Naive thymus-derived CD4-positive, alpha-beta T cell (primary cell): Measurements from ENCODE around the gene AFMID. TPM values are rescaled to one million over a fixed set of nuclear protein-coding genes. Genes with fewer than 3 reads are reported as not detected.

Experiments
- ATAC-seq: fragments of 150-1000 bp; cut with Tn5 transposase; 2 replicates; pipeline ENCODE4 v1.10.0; 2021; ENCODE audit warnings: mild to moderate bottlenecking, moderate library complexity
- CTCF ChIA-PET: fragments of 350-600 bp; sonication (Branson Sonifier 250); formaldehyde crosslinking; loops from one replicate; lab custom pipeline; 2021; ENCODE audit warnings: antibody characterized with exemption; lab: Charles Lee
- POLR2A ChIA-PET: fragments of 350-600 bp; sonication (Branson Sonifier 250); formaldehyde crosslinking; loops from one replicate; lab custom pipeline; 2021; ENCODE audit warnings: antibody characterized with exemption, inconsistent platforms; lab: Charles Lee
- DNase-seq, 9 donors: peaks; one replicate each; pipeline versions ENCODE4 v3.0.0 to v3.0.0-alpha.2; 2020 to 2022; ENCODE audit warnings: mixed read lengths in 1 of 9
- H3K27ac ChIP-seq: one replicate; pipeline ENCODE4 v1.7.0; 2013; ENCODE audit warnings: mild to moderate bottlenecking, low read depth, low read length, moderate library complexity
- H3K27me3 ChIP-seq, 2 donors: one replicate each; pipeline ENCODE4 v1.7.0; 2013; ENCODE audit warnings: low read length in 2 of 2, mild to moderate bottlenecking in 2 of 2, moderate library complexity in 2 of 2; ENCODE audit not compliant: control insufficient read depth in 2 of 2, insufficient read depth in 2 of 2
- H3K36me3 ChIP-seq, 3 experiments: 1 replicate in 2 of 3; 2 replicates in 1 of 3; pipeline ENCODE4 v1.7.0; 2013; ENCODE audit warnings: low read length in 3 of 3, mild to moderate bottlenecking in 3 of 3, moderate library complexity in 1 of 3; ENCODE audit not compliant: insufficient read depth in 3 of 3, control insufficient read depth in 2 of 3
- H3K4me1 ChIP-seq, 2 donors: one replicate each; pipeline ENCODE4 v1.7.0; 2013; ENCODE audit warnings: low read length in 2 of 2, mild to moderate bottlenecking in 2 of 2, moderate library complexity in 1 of 2; ENCODE audit not compliant: control insufficient read depth in 2 of 2, insufficient read depth in 2 of 2
- H3K4me3 ChIP-seq: 2 replicates; pipeline ENCODE4 v1.7.0; 2013; ENCODE audit warnings: mild to moderate bottlenecking, low read length
- H3K9me3 ChIP-seq, 3 experiments: 1 replicate in 2 of 3; 2 replicates in 1 of 3; pipeline ENCODE4 v1.7.0; 2013; ENCODE audit warnings: low read length in 3 of 3; ENCODE audit not compliant: control insufficient read depth in 2 of 3
- H3K27ac Mint-ChIP-seq, 9 donors: one replicate each; pipeline ENCODE4 v1.8.0; 2020 to 2022; ENCODE audit warnings: mixed read lengths in 9 of 9, mild to moderate bottlenecking in 8 of 9, moderate library complexity in 5 of 9, inconsistent platforms in 2 of 9
- H3K27me3 Mint-ChIP-seq, 5 donors: one replicate each; pipeline ENCODE4 v1.8.0; 2021 to 2022; ENCODE audit warnings: mixed read lengths in 5 of 5, mild to moderate bottlenecking in 1 of 5
- H3K36me3 Mint-ChIP-seq, 5 donors: one replicate each; pipeline ENCODE4 v1.8.0; 2020 to 2022; ENCODE audit warnings: mixed read lengths in 5 of 5, mild to moderate bottlenecking in 3 of 5, inconsistent platforms in 1 of 5
- H3K4me1 Mint-ChIP-seq, 7 donors: one replicate each; pipeline ENCODE4 v1.8.0; 2020 to 2022; ENCODE audit warnings: mixed read lengths in 7 of 7, mild to moderate bottlenecking in 3 of 7, inconsistent platforms in 1 of 7
- H3K4me3 Mint-ChIP-seq, 10 donors: one replicate each; pipeline ENCODE4 v1.8.0; 2020 to 2022; ENCODE audit warnings: mild to moderate bottlenecking in 10 of 10, mixed read lengths in 10 of 10, moderate library complexity in 6 of 10, inconsistent platforms in 2 of 10
- H3K9me3 Mint-ChIP-seq, 11 donors: one replicate each; pipeline ENCODE4 v1.8.0; 2020 to 2022; ENCODE audit warnings: mixed read lengths in 11 of 11, mild to moderate bottlenecking in 4 of 11, inconsistent platforms in 1 of 11, moderate library complexity in 1 of 11
- intact Hi-C, 2 donors: fragments of 100-400 bp; cut with micrococcal nuclease; formaldehyde crosslinking; loops; one replicate each; pipeline ENCODE4 v1.15.1; 2023
- polyA plus RNA-seq, 2 donors: library from polyadenylated mRNA; unstranded; fragments of 300-500 nt; fragmentation: Illumina TruSeq; gene quantifications; one replicate each; pipeline ENCODE4 v1.2.3, GENCODE V29; 2021
- total RNA-seq, 6 experiments: library from RNA in 5 of 6; stranded (reverse) in 5 of 6; gene quantifications; 1 replicate in 5 of 6; 2 replicates in 1 of 6; pipeline ENCODE4 v1.2.3 and lab custom pipeline; 2021 to 2026

AFMID gene
- total and polyA plus RNA-seq, 7 experiments from 2014 or later: 0.99 to 19.2 (median 1.8) TPM

DNA sequence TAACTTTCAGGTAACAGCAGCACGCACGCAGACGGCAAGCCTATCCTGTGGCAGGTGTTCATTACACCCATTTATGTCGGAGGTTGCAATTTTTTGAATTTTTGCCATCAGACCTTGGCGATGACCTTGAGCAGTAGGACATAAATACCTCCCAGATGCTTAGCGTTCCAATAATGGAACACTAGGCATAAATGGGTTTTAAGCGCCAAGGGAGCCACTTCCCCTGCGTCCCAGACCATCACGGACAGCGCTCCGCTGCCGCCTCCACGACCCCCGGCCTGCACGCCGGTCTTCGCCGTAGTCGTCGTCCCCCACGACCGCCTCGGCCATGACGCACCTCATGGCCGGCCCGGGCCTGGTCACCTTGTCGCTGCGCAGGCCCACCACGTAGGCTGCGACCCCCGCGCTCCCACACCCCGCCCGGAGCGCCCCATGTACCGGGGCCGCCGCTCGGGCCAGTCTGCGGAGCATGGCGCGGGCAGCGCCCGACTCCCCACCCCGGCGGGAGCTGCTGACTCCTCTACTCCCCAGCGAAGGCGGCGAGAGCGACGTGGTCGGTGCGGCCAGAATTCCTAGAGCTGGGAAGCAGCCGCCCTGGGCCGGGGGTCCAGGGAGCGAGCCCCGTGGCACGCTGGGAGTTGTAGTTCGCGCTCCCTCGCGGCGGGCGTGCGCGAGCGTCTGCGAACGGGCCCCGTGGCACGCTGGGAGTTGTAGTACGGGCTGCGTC is 66.9 kb downstream of the AFMID start:
- Mint-ChIP-seq H3K27ac (peak overlapping the region; percentile 88 to 99 (median 98)), H3K9me3 (peaks cover 0 to 6% (median 0%) of the 10 kb centered on the region in 11 donors), H3K36me3 (peaks cover 0 to 2% (median 0%) of the 10 kb centered on the region in 5 donors), H3K27me3 (no peaks in the 10 kb centered on the region), H3K4me1 (peaks cover 36 to 78% (median 72%) of the 10 kb centered on the region in 7 donors), H3K4me3 (peak overlapping the region; percentile 77 to 96 (median 86))
- DNase-seq (peak; percentile 75 to 85 (median 84)), ATAC-seq (peak; percentile 64)
- intact Hi-C loops: loop anchor here (1.0 to 10.0 kb wide), 14 partner anchors 40 to 1781 kb away; partner anchors contain the start of genes TNRC6C (in 2 of the 2), BIRC5 (in 1 of the 2), CCDC40 (in 1 of the 2) and SOCS3 (in 1 of the 2)
- Histone ChIP-seq H3K9me3 (no peaks in the 10 kb centered on the region), H3K4me3 (peak overlapping the region; percentile 90), H3K4me1 (peaks cover 46 to 74% of the 10 kb centered on the region in 2 donors), H3K27me3 (no peaks in the 10 kb centered on the region), H3K36me3 (peaks cover 0 to 13% (median 0%) of the 10 kb centered on the region in 3 experiments), H3K27ac (peak overlapping the region; percentile 88)
- ChIA-PET POLR2A (interaction anchor here (0.6 to 4.6 kb wide), 10 partner anchors 9 to 168 kb away, joined by 3 to 23 read pairs (median 4); partner anchors contain the start of genes PGS1 and TMC8), CTCF (interaction anchor here (1.4 kb wide), 1 partner anchor 167 kb away, joined by 5 read pairs; no protein-coding TSS in a partner anchor)

DNA sequence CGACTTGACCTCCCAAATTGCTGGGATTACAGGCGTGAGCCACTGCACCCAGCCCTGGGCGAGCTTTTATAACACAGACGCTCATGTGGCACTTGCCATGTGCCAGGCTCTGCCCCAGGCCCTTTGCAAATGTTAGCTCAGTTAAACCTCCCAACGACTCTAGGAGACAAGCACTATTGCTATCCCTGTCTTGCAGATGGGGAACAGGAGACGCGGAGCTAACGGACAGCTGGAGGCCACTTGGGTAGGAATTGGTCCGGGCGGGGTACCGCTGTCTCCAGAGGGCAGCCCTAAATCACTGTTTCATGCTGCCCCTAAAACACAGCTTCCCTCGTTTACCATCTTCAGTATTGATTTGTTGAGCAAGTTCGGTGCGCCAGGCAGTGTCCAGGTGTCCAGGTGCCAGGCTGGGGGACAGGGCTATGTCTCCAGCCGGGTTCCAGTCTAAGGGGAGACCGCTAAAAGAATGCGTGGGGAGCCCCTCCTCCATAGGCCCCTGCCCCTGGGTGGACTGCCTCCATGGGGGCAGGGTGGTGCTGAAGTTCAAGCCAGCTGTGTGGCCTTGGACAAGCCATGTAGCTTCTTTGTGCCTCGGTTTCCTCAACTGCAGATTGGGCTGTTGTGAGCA is 68.0 kb downstream of the AFMID start:
- no peaks in the 10 kb centered on the region for H3K9me3 ChIP-seq
- Mint-ChIP-seq H3K9me3 (peaks cover 0 to 6% (median 0%) of the 10 kb centered on the region in 11 donors), H3K4me3 (peak overlapping the region; percentile 29 to 96 (median 78)), H3K27ac (peak overlapping the region; percentile 75 to 99 (median 98)), H3K36me3 (peaks cover 0 to 2% (median 0%) of the 10 kb centered on the region in 5 donors), H3K4me1 (peaks cover 45 to 87% (median 82%) of the 10 kb centered on the region in 7 donors), H3K27me3 (no peaks in the 10 kb centered on the region)
- no peaks in the 10 kb centered on the region for H3K27me3 ChIP-seq
- intact Hi-C loops: loop anchor here (10.0 kb wide), 3 partner anchors 370 to 1780 kb away; partner anchors contain the start of genes CCDC40 (in 1 of the 2), TBC1D16 (in 1 of the 2) and USP36 (in 1 of the 2)
- CTCF ChIA-PET: interaction anchor here (0.6 to 1.4 kb wide), 6 partner anchors 15 to 863 kb away, joined by 3 to 5 read pairs (median 4); no protein-coding TSS in a partner anchor
- H3K4me1 ChIP-seq: peaks cover 47 to 83% of the 10 kb centered on the region in 2 donors
- POLR2A ChIA-PET: interaction anchor here (0.6 to 4.6 kb wide), 12 partner anchors 8 to 297 kb away, joined by 3 to 23 read pairs (median 6); partner anchors contain the start of genes TMC8 and TNRC6C
- DNase-seq (no peak), ATAC-seq (no peak)
- H3K27ac ChIP-seq: no peak overlapping the region
- no peak overlapping the region for H3K4me3 ChIP-seq
- peaks cover 0 to 3% (median 0%) of the 10 kb centered on the region in 3 experiments for H3K36me3 ChIP-seq

DNA sequence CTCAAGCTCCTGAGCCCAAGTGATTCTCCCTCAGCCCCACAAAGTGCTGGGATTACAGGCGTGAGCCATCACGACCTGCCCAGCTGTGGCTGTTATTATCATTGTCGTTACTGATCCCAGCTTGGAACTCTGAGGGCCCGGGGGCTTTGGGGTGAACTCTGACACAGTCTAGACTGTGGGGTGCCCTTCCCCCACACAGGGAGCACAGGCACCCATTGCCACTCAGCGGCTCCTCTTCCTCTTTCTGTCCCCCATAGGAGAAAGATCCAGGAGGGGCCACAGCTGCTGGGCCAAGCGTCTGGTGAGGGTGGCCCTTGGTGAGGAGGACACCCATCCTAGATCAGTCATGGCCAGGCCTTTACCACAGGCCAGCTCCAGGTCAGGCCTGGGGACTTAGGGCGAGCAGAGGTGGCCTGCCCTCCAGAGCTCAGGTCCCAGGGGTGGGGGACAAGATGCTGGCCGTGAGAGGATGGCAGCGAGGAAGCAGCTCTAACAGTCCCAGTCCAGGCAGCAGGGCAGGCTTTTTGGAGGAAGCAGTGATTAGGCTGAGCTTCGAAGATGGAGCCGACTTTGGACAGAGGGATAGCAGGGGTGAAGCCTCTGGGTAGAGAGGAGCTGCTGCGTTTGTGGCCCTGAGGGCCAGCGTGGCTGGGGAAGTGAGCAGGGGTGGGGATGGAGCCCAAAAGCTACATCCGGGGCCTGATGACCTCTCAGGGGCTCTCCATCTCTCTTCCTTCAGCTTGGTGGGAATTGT is 69.0 kb downstream of the AFMID start:
- Histone ChIP-seq H3K36me3 (no peaks in the 10 kb centered on the region), H3K4me1 (peaks cover 37 to 82% of the 10 kb centered on the region in 2 donors), H3K9me3 (no peaks in the 10 kb centered on the region), H3K4me3 (no peak overlapping the region), H3K27ac (peak overlapping the region; percentile 93), H3K27me3 (no peaks in the 10 kb centered on the region)
- CTCF ChIA-PET: interaction anchor here (0.9 to 1.2 kb wide), 4 partner anchors 14 to 140 kb away, joined by 3 to 4 read pairs (median 4); no protein-coding TSS in a partner anchor
- no peaks in the 10 kb centered on the region for H3K27me3 Mint-ChIP-seq
- peak overlapping the region in 9 of 10 donors; percentile 19 to 96 (median 55) for H3K4me3 Mint-ChIP-seq
- DNase-seq (no peak), ATAC-seq (no peak)
- peaks cover 46 to 83% (median 80%) of the 10 kb centered on the region in 7 donors for H3K4me1 Mint-ChIP-seq
- H3K27ac Mint-ChIP-seq: peak overlapping the region; percentile 69 to 99 (median 98)
- intact Hi-C loops: loop anchor here (10.0 kb wide), 3 partner anchors 371 to 1779 kb away; partner anchors contain the start of genes CCDC40 (in 1 of the 2), TBC1D16 (in 1 of the 2) and USP36 (in 1 of the 2)
- POLR2A ChIA-PET: interaction anchor here (0.6 to 2.5 kb wide), 9 partner anchors 14 to 298 kb away, joined by 3 to 9 read pairs (median 6); partner anchors contain the start of gene TNRC6C
- H3K36me3 Mint-ChIP-seq: peaks cover 0 to 2% (median 0%) of the 10 kb centered on the region in 5 donors
- peaks cover 0 to 6% (median 0%) of the 10 kb centered on the region in 11 donors for H3K9me3 Mint-ChIP-seq

DNA sequence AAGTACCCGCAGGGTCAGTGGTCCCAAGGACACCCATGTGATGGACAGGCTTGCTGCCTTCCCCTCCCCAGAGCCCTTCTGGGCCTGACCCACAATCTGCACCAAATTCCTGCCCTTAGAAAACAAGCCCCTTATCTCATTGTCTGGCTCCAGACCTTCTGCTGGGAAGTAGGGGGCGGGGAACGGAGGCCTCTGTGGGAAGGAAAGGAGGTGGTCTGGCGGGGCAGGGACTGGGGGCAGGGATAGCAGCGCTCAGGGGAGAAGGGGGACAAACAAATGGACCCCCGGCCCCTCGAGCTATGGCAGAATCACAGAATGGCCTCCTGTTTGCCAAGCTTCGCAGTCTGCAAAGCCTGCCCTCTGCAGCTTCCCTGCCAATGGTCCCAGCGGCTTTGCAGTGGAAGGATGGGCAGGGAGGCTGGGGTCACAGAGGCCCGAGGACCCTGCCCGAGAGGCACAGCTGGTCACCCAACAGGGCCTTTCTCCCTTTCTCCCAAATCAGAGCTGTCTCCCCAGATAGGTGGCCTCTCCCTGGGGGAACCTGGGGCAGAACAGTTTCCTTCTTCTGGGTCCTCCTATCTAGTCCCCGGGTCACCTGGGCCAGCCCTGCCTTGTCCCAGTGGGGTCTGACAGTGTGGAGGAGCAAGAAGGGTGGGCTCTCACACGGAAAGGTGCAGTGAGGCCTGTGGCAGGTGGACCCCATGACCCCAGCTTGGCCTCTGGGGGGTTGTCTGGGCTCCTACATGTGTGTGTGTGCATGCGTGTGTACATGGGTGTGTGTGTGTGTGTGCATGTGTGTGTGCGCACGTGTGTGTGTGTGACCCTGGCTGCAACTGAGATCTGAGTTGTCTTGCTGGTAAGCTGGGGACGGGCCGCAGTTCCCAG is 69.8 kb downstream of the AFMID start:
- Histone ChIP-seq H3K4me1 (peaks cover 29 to 79% of the 10 kb centered on the region in 2 donors), H3K4me3 (no peak overlapping the region), H3K36me3 (no peaks in the 10 kb centered on the region), H3K9me3 (no peaks in the 10 kb centered on the region), H3K27me3 (no peaks in the 10 kb centered on the region), H3K27ac (peak overlapping the region; percentile 93)
- POLR2A ChIA-PET: interaction anchor here (0.6 to 2.5 kb wide), 7 partner anchors 14 to 299 kb away, joined by 3 to 9 read pairs (median 4); partner anchors contain the start of gene TNRC6C
- DNase-seq (no peak), ATAC-seq (no peak)
- peaks cover 0 to 2% (median 0%) of the 10 kb centered on the region in 5 donors for H3K36me3 Mint-ChIP-seq
- CTCF ChIA-PET: interaction anchor here (0.9 kb wide), 1 partner anchor 141 kb away, joined by 4 read pairs; no protein-coding TSS in a partner anchor
- H3K4me3 Mint-ChIP-seq: peak overlapping the region in 6 of 10 donors; percentile 35 to 88 (median 84)
- H3K27ac Mint-ChIP-seq: peak overlapping the region; percentile 86 to 99 (median 98)
- peaks cover 40 to 87% (median 78%) of the 10 kb centered on the region in 7 donors for H3K4me1 Mint-ChIP-seq
- intact Hi-C loops: loop anchor here (10.0 kb wide), 3 partner anchors 372 to 1778 kb away; partner anchors contain the start of genes CCDC40 (in 1 of the 2), TBC1D16 (in 1 of the 2) and USP36 (in 1 of the 2)
- no peaks in the 10 kb centered on the region for H3K27me3 Mint-ChIP-seq
- H3K9me3 Mint-ChIP-seq: peaks cover 0 to 6% (median 0%) of the 10 kb centered on the region in 11 donors
